ENCODE data around the gene DPP4.
"Not testable (repeated sequence)": the region's sequence is repeated elsewhere in the genome, so short reads cannot be mapped to it uniquely, and the experiment has no call there.

Gene DPP4

DNA sequence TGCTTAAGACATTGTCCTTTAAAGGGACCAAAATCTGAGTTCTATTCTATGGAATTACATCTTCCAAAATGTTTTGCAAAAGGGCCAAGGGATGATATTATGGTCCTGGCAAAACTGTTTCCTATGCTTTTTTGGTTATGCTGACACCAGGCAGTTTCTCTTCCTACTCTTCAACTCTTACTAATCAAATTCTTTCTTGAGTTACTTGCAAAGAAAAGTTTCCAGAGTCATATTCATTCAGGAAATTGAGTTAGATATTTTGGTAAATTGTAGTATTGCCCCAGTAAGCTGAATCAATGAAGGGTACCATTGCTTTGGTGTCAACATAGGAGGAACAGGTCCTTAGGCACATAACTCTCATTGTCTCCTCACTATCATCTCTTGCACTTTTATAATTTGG lies 118.8 kb downstream of the DPP4 start:
- DNase-seq (ENCODE audit: low spot score) = no peak

DNA sequence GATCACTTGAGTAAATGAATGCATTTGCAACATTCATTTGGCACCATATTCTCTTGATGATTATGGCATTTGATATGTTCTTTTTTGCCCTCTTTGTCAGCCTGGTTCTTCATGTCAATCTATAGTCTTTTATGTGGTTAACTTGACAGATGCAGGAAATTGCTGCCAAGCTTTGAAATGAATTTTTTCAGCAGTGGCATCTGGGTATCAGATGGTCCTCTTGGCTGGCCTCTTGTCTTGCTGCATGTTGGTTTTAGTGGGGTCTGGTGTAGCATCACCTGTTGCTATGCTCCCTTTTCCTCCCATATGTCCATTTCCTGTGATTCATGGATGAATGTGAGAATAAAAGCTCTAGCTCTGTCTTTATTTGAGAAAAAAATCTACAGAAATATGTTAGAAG lies 119.9 kb downstream of the DPP4 start:
- DNase-seq (ENCODE audit: low spot score) = peak; percentile 55

DNA sequence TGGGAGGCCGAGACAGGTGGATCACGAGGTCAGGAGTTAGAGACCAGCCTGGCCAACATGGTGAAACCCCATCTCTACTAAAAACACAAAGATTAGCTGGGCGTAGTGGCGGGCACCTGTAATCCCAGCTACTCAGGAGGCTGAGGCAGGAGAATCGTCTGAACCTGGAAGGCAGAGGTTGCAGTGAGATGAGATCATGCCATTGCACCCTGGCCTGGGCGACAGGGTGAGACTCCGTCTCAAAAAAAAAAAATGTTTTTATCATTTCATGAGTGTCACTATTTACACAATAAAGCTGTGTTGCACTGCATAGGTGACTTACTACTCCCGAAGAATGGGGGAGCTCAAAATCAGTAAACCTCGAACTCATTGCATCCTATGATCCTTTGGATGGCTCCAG lies 120.6 kb downstream of the DPP4 start:
- not testable (repeated sequence) for DNase-seq (ENCODE audit: low spot score)

DNA sequence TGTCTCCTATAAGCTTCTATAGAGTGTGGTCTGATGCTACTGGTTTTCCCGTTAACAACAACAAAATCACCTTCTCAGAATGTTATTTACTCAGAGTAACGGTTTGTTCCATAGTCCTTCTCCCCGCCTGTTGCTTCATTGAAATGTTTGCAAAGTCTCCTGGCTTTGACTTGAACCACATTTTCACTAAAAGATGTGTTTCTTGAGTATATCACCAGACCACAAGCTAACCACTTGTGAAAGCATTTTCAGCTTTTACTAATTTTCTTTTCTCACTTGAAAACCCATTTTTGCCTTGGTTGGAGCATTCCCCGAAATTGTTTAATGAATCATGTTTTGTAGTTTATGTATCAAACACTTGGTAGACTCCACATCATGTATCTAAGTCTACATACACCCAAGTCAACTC lies 121.2 kb downstream of the DPP4 start:
- no peak for DNase-seq (ENCODE audit: low spot score)

DNA sequence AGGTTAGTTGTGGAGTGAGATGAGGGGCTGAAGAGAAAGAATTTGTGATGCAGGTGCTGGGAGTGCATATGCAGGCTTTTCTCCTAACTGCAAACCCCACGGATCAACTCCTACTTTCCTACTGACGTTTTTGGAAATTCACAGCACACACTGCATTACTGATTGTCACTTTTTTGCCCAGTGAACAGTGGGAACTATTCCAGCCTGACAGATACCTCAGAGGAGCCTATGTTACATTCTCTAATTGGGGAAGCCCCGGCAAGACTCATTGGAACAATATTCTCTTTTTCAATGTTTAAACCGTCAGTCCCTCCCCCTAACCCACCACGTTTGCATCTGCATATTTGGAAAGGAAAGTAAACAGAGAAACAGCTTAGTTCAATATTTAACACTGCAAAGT lies 126.2 kb downstream of the DPP4 start:
- no peak for DNase-seq (ENCODE audit: low spot score)

DNA sequence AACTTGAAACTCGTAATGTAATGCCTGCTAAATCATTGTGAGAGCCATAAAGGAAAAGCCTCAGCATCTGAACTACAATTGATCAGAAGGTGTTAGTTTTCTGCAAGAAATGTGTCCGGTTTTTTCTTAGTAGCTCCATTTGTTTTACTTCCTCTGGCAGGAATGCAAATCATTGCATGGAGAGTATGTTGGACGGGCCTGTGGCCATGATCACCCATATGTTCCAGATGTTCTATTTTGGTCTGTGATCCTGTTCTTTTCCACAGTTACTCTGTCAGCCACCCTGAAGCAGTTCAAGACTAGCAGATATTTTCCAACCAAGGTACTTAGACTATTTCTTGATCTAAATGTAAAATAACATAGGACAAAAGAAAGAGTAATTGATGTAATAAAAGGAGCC lies 126.6 kb downstream of the DPP4 start:
- DNase-seq (ENCODE audit: low spot score) = no peak

DNA sequence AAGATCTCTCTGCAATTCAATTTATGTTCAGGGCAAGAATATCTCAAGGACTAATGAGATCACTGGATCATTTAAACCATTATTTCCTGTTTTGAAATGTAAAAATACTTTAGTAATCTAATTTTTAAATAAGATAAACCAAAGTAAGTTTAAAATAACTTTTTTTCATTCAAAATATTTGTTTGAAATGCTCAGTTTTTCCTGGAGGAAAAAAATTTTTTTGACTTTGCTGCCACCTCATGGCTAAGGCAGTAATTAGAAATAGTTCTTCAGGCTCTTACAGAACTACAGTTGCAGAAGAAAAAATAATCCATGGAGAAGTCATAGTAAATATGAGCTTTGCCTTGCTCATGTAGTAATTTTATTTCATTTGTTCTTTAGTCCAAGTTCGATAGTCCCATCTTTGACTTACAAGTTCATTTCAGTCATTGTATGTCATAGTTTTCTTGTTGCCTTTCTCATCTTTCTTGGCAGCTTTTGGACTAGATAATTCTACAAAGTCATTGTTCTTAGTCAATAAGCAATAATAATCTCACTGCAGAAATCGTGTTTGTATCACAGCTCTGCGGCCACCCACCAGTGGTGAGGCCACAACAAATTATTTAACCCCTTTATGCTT lies 127.4 kb downstream of the DPP4 start:
- DNase-seq (ENCODE audit: low spot score) = peak; percentile 33

DNA sequence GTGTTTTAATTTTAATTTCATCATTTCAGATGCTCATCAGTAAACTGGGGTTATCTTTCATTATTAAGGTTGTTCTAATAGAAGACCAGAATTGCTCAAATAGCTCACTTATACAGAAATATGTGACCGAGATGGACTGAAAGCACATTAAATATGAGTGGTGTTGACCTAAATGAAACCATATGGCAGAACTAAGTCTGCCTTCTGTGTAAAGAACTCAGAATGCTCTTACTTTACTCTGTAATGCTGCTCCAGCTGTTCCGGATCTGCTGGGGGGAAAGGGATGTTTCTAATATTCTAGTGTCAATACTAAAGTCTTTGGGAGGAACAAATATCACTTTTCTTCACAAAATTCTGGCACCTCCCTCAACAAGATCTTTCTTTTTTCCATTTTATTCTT lies 131.0 kb downstream of the DPP4 start:
- DNase-seq (ENCODE audit: low spot score) = no peak
